Measurements from ENCODE around the gene TMSB4Y.

The TMSB4Y gene

GRCh38 chrY:13704121-13704930, 627 bp downstream of the TMSB4Y start:
- H4K8ac ChIP-seq (ENCODE audit: low read depth, low read length): peak overlapping the region; percentile 88

DNA sequence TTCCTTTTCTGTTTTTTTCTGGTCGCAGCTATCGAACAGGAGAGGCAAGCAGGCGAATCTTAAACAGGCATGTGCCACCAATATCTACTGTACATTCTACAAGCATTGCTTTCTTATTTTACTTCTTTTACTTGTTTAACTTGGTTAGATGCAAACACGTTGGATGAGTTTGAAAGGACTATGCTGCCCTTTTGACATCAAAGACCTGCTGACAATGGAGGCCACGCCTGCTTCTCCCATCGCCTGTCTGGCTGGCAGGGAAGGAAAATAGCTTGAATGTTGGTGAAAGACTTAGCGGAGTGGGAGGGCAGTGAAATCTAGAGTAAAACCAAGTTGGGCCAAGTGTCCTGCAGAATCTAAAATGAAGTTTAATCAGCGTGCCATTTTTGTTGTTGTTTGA, 1.5 kb downstream of the TMSB4Y start:
- H2BK5ac ChIP-seq (ENCODE audit: low read depth, low read length, poor library complexity): no peak overlapping the region
- peaks cover 8% of the 10 kb centered on the region for H3K79me1 ChIP-seq (ENCODE audit: low read length)
- no peaks in the 10 kb centered on the region for H3K79me2 ChIP-seq (ENCODE audit: control insufficient read depth, insufficient read depth, low read length, poor library complexity)
- no peak overlapping the region for H3K9ac ChIP-seq (ENCODE audit: low read length)
- no peak overlapping the region for H2BK12ac ChIP-seq (ENCODE audit: low read length)
- H4K91ac ChIP-seq (ENCODE audit: low read depth, low read length): no peak overlapping the region
- H3K36me3 ChIP-seq (ENCODE audit: control insufficient read depth in 1 of 2, insufficient read depth in 2 of 2, low read length in 2 of 2): no peaks in the 10 kb centered on the region
- H4K12ac ChIP-seq (ENCODE audit: low read depth, low read length): no peak overlapping the region
- no CpG with 5 or more reads among the region's 8 CpGs for WGBS (ENCODE audit: extremely low coverage, insufficient coverage, insufficient read length)
- H4K8ac ChIP-seq (ENCODE audit: low read depth, low read length): no peak overlapping the region
- no peaks in the 10 kb centered on the region for H3K9me3 ChIP-seq (ENCODE audit: insufficient read depth, low read depth, low read length)
- H3K4me1 ChIP-seq (ENCODE audit: control insufficient read depth in 1 of 2, insufficient read depth in 2 of 2, low read length in 2 of 2): no peaks in the 10 kb centered on the region
- H3K27ac ChIP-seq (ENCODE audit: low read depth, low read length): no peak overlapping the region
- no peak overlapping the region for H2AFZ ChIP-seq (ENCODE audit: insufficient read depth, low read length, poor library complexity)
- peak overlapping the region; percentile 36 for H3K4me2 ChIP-seq (ENCODE audit: low read length)
- no peak overlapping the region for H3K18ac ChIP-seq (ENCODE audit: low read length)
- H3K14ac ChIP-seq (ENCODE audit: low read length): no peak overlapping the region
- H2AK5ac ChIP-seq (ENCODE audit: low read length): no peak overlapping the region
- no peak overlapping the region for H3K23ac ChIP-seq (ENCODE audit: low read length)
- no peak overlapping the region for H3K4me3 ChIP-seq (ENCODE audit: low read depth, low read length)
- H3K27me3 ChIP-seq (ENCODE audit: insufficient read depth, low read length): no peaks in the 10 kb centered on the region
- peak in 1 of 2 donors; percentile 0 for DNase-seq
- no peak overlapping the region for H3K4ac ChIP-seq (ENCODE audit: low read depth, low read length)
- H2BK120ac ChIP-seq (ENCODE audit: insufficient read depth, low read length, poor library complexity): no peak overlapping the region

More at GRCh38 chrY:13704121-13704930, 627 bp downstream of the TMSB4Y start:
- no peak overlapping the region for H3K23ac ChIP-seq (ENCODE audit: low read length)
- peak overlapping the region; percentile 62 for H3K4me2 ChIP-seq (ENCODE audit: low read length)
- no peaks in the 10 kb centered on the region for H3K27me3 ChIP-seq (ENCODE audit: insufficient read depth, low read length)
- peak overlapping the region; percentile 82 for H4K91ac ChIP-seq (ENCODE audit: low read depth, low read length)
- peaks cover 8% of the 10 kb centered on the region for H3K79me1 ChIP-seq (ENCODE audit: low read length)
- H2AK5ac ChIP-seq (ENCODE audit: low read length): no peak overlapping the region
- no peak overlapping the region for H2BK12ac ChIP-seq (ENCODE audit: low read length)
- DNase-seq: peak in 1 of 2 donors; percentile 23
- peak overlapping the region; percentile 71 for H3K9ac ChIP-seq (ENCODE audit: low read length)
- peak overlapping the region; percentile 54 for H2AFZ ChIP-seq (ENCODE audit: insufficient read depth, low read length, poor library complexity)
- peak overlapping the region; percentile 77 for H3K14ac ChIP-seq (ENCODE audit: low read length)
- H3K27ac ChIP-seq (ENCODE audit: low read depth, low read length): peak overlapping the region; percentile 93
- H2BK5ac ChIP-seq (ENCODE audit: low read depth, low read length, poor library complexity): peak overlapping the region; percentile 89
- H3K4me1 ChIP-seq (ENCODE audit: control insufficient read depth in 1 of 2, insufficient read depth in 2 of 2, low read length in 2 of 2): no peaks in the 10 kb centered on the region
- no peaks in the 10 kb centered on the region for H3K9me3 ChIP-seq (ENCODE audit: insufficient read depth, low read depth, low read length)
- no peak overlapping the region for H3K4ac ChIP-seq (ENCODE audit: low read depth, low read length)
- peak overlapping the region; percentile 73 for H2BK120ac ChIP-seq (ENCODE audit: insufficient read depth, low read length, poor library complexity)
- peak overlapping the region; percentile 32 for H3K18ac ChIP-seq (ENCODE audit: low read length)
- H3K36me3 ChIP-seq (ENCODE audit: control insufficient read depth in 1 of 2, insufficient read depth in 2 of 2, low read length in 2 of 2): no peaks in the 10 kb centered on the region
- no peaks in the 10 kb centered on the region for H3K79me2 ChIP-seq (ENCODE audit: control insufficient read depth, insufficient read depth, low read length, poor library complexity)
- H4K12ac ChIP-seq (ENCODE audit: low read depth, low read length): peak overlapping the region; percentile 62
- no CpG with 5 or more reads among the region's 30 CpGs for WGBS (ENCODE audit: extremely low coverage, insufficient coverage, insufficient read length)
- H3K4me3 ChIP-seq (ENCODE audit: low read depth, low read length): peak overlapping the region; percentile 57

DNA sequence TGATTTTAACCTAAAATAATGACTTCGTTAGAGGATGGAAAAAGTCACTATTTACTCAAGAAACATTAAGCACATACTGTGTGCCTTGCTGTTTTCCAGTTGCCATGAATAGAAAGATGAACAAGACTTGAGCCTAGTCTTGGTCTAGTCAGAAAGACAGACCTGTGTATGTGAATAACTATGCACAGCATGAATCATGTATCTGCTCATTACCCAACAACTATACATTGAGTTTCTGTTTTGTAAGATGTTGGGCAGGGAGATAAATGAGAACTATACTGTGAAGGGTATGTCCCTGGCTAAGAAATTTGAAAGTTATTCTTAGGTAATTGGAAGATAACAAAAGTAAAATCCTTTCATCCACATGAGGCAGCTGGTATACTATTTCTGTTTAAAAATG, 4.3 kb downstream of the TMSB4Y start:
- no peak overlapping the region for H3K27ac ChIP-seq (ENCODE audit: low read depth, low read length)
- no peak overlapping the region for H3K4me2 ChIP-seq (ENCODE audit: low read length)
- no peaks in the 10 kb centered on the region for H3K9me3 ChIP-seq (ENCODE audit: insufficient read depth, low read depth, low read length)
- H2AFZ ChIP-seq (ENCODE audit: insufficient read depth, low read length, poor library complexity): no peak overlapping the region
- H2BK120ac ChIP-seq (ENCODE audit: insufficient read depth, low read length, poor library complexity): no peak overlapping the region
- no peak overlapping the region for H3K18ac ChIP-seq (ENCODE audit: low read length)
- H4K91ac ChIP-seq (ENCODE audit: low read depth, low read length): no peak overlapping the region
- no peaks in the 10 kb centered on the region for H3K36me3 ChIP-seq (ENCODE audit: control insufficient read depth in 1 of 2, insufficient read depth in 2 of 2, low read length in 2 of 2)
- no peak overlapping the region for H3K9ac ChIP-seq (ENCODE audit: low read length)
- WGBS (ENCODE audit: extremely low coverage, insufficient coverage, insufficient read length): no CpG with 5 or more reads among the region's 1 CpG
- H3K79me1 ChIP-seq (ENCODE audit: low read length): peaks cover 8% of the 10 kb centered on the region
- H2BK5ac ChIP-seq (ENCODE audit: low read depth, low read length, poor library complexity): no peak overlapping the region
- no peak overlapping the region for H3K14ac ChIP-seq (ENCODE audit: low read length)
- no peak overlapping the region for H3K4ac ChIP-seq (ENCODE audit: low read depth, low read length)
- no peak overlapping the region for H4K12ac ChIP-seq (ENCODE audit: low read depth, low read length)
- H3K23ac ChIP-seq (ENCODE audit: low read length): no peak overlapping the region
- H3K79me2 ChIP-seq (ENCODE audit: control insufficient read depth, insufficient read depth, low read length, poor library complexity): no peaks in the 10 kb centered on the region
- no peak overlapping the region for H4K8ac ChIP-seq (ENCODE audit: low read depth, low read length)
- H2AK5ac ChIP-seq (ENCODE audit: low read length): no peak overlapping the region
- H3K4me3 ChIP-seq (ENCODE audit: low read depth, low read length): no peak overlapping the region
- H3K27me3 ChIP-seq (ENCODE audit: insufficient read depth, low read length): no peaks in the 10 kb centered on the region
- H2BK12ac ChIP-seq (ENCODE audit: low read length): no peak overlapping the region
- DNase-seq: no peak
- H3K4me1 ChIP-seq (ENCODE audit: control insufficient read depth in 1 of 2, insufficient read depth in 2 of 2, low read length in 2 of 2): no peaks in the 10 kb centered on the region

DNA sequence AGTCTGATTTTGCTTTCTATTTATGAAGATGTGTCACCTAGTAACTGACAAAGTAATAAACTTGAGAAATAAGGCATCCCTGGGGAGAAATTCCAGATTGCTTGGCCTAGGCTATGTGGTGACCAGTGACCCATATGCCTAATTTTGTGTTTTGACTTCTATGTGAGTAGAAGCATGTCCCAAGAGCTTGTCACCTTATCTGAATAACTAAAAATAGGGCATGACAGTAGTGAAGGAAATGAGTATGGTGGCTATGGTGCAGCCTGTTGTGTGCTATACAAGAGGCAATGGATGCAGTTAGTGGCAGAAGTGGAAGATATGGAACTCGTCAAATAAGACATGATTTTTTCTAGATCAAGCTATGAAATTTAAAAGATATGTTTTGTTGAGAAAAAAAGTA, 15.3 kb downstream of the TMSB4Y start:
- Histone ChIP-seq H2BK5ac (ENCODE audit: low read depth, low read length, poor library complexity) (no peak overlapping the region), H3K36me3 (ENCODE audit: control insufficient read depth in 1 of 2, insufficient read depth in 2 of 2, low read length in 2 of 2) (no peaks in the 10 kb centered on the region), H4K8ac (ENCODE audit: low read depth, low read length) (no peak overlapping the region), H3K18ac (ENCODE audit: low read length) (no peak overlapping the region), H2BK120ac (ENCODE audit: insufficient read depth, low read length, poor library complexity) (no peak overlapping the region), H3K4me1 (ENCODE audit: control insufficient read depth in 1 of 2, insufficient read depth in 2 of 2, low read length in 2 of 2) (no peaks in the 10 kb centered on the region), H3K4me2 (ENCODE audit: low read length) (no peak overlapping the region), H3K14ac (ENCODE audit: low read length) (no peak overlapping the region), H3K27ac (ENCODE audit: low read depth, low read length) (no peak overlapping the region), H3K79me1 (ENCODE audit: low read length) (no peaks in the 10 kb centered on the region), H2BK12ac (ENCODE audit: low read length) (no peak overlapping the region), H2AFZ (ENCODE audit: insufficient read depth, low read length, poor library complexity) (no peak overlapping the region), H3K9me3 (ENCODE audit: insufficient read depth, low read depth, low read length) (no peaks in the 10 kb centered on the region), H2AK5ac (ENCODE audit: low read length) (no peak overlapping the region), H3K4ac (ENCODE audit: low read depth, low read length) (no peak overlapping the region), H3K9ac (ENCODE audit: low read length) (no peak overlapping the region), H3K27me3 (ENCODE audit: insufficient read depth, low read length) (no peaks in the 10 kb centered on the region), H3K23ac (ENCODE audit: low read length) (no peak overlapping the region), H3K79me2 (ENCODE audit: control insufficient read depth, insufficient read depth, low read length, poor library complexity) (no peaks in the 10 kb centered on the region), H4K91ac (ENCODE audit: low read depth, low read length) (no peak overlapping the region), H3K4me3 (ENCODE audit: low read depth, low read length) (no peak overlapping the region), H4K12ac (ENCODE audit: low read depth, low read length) (no peak overlapping the region)
- no peak for DNase-seq
- WGBS (ENCODE audit: extremely low coverage, insufficient coverage, insufficient read length): no CpG with 5 or more reads among the region's 1 CpG
